Glomerular visceral epithelial cell (primary cell): ENCODE measurements around the gene MMP24.
"Not testable (repeated sequence)": the region's sequence is repeated elsewhere in the genome, so short reads cannot be mapped to it uniquely, and the experiment has no call there.

Source experiments
- DNase-seq: peaks from one replicate; pipeline ENCODE4 v3.0.0-alpha.2; 2016; ENCODE audit errors: extremely low spot score

Gene MMP24

DNA sequence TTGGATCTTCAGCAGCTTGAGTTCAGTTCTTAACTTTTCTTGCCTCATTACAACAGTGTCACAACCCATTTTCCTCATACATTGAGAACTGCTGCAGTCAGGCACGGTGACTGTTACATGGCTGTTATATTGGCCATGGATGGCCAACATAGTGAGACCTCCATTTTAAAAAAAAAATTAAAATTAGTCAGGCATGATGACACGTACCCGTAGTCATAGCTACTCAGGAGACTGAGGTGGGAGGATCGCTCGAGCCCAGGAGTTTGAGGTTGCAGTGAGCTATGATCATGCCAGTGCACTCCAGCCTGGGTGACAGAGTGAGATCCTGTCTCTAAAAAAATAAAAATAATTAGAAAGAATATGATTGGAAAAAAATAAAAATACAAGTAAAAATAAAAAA, 9.9 kb upstream of the MMP24 start:
- peak; percentile 57 for DNase-seq

DNA sequence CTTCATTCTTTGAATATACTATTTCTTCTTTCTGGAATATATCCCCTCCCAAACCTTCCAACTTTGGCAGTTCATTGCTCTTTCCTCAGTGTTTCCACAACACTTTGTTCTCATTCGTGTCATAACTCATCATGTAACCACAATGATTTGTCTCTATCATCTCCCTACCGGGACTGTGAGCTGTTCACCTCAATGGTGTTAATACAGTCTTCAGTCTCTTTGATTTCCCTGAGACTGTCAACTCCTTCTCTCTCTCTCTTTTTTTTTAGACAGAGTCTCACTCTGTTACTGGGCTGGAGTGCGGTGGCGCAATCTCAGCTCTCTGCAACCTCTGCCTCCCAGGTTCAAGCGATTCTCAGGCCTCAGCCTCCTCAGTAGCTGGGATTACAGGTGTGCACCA, 2.5 kb upstream of the MMP24 start:
- no peak for DNase-seq

DNA sequence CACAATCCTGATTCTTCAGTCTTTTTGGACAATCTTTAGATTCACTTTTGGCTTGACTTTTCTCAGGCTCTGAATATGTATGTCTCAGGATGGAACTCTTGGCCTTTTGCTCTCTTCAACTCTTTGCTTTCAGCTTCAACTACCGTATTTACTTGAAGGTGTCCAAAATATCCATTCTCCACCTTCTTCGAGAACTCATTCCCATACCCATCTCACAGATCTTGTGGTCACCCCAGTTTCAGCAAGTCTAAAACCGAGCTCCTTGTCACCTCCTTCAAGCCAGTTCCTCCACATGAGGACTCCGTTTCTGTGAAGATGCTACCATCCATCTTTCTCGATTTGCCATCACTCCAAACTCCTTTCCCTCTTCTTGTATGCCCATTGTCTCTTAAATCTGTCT, 2.0 kb upstream of the MMP24 start:
- no peak for DNase-seq

DNA sequence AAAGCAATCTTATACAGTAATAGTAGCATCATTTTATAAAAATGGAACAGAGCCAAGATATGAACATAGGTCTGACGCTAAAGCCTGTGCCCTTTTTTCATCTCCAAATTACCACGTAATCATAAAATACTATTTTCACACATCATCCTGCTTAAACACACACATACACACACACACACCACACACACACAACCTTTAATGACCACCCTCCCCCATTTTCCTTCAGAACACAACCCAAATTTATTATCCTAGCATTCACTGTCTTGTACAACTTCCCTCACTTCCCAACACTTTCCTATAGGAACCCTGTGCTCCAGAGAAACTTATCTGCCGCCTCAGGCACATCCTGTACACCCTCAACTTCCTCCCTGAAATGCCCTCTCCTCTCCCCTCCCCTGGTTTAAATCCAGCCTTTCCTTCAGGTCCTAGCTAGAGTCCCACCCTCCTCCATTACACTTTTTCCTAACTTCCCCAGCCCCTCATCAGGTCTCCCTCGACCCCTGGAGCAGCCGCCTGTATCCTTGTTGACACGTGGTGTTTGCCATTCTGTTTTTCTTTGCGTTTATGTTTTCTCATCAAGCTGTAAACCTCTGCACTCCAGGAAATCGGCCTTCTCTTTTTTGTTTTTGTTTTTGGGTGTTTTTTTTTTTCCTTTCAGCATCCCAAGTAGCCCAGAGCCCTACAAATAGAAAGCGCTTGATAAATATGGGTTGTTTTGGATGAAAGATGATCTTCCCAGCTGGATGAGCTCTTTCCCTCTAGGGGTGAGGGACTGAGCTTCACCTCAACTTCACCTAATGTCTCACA, 968 bp upstream of the MMP24 start:
- DNase-seq, result no peak

DNA sequence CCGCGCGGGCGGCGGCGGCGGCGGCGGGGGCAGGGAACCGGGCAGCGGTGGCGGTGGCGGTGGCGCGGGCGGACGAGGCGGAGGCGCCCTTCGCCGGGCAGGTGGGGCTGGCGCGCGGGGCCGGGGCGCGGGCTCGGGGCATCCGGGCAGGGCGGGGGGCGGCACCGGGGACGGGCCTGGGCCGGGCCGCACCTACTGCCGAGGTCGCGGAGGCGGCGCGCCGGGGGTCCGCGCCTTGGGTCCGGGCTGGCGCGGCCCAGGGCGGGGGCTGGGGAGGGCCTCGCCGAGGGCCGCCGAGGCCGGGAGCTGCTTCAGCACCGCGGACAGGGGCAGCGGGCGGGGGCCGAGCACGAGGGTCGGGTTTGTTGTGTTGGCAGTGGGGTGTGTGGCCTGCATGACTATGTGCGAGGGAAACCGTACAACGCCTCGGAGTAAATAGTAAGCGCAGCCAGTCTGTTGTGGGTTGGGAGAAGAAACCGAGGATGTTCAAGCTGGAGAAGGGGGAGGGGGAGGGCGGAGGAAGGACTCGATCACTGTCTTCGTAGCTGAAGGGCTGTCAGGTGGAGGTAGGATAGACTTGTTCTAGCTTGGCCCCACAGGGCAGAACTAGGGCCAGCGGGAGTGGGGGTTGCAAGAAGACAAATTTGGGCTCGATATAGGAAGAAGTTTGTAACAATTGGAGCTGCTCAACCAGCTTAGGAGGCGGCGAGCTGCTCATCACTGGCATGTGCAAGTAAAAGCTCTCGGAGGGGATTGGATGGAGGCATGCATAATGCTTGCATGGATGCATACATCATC, 593 bp downstream of the MMP24 start:
- DNase-seq, result peak; percentile 67

DNA sequence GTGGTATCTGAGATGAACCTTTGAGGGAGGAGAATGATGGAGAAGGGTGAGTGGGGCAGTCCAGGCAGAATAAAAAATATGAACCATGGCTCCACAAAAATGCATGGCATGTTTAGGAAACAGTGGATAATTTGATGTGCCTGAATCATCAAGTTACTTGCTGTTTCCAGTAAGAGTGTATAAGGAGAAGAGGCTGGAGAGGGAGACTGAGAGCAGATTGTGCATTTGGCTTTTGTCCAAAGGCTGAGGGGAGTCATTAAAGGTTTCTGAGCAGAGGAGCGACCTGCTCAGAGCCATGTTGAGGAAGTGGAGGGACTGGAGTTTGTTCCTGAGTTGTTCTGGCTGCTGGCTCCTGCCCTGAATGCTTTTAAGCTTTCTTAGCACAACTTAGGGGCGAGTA, 6.1 kb downstream of the MMP24 start:
- peak; percentile 75 for DNase-seq

DNA sequence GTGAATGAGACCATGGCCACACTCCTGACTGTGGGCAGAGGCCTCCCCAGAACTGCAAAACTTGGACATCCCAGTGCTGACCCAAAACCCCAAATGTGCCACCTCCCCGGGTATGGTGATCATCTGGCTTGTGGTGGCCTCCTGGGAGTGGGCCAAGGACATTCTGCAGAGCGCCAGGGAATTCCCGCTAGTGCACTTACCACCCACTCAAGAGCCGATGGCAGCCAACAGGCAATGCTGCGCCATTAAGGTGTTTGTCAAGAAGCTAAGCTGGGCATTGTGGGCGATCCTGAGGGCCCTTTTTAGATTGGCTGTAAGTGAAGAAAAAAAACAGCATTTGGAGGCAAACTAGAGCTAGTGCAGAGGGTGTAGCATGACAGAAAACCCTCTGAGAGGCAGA, 9.4 kb downstream of the MMP24 start:
- no peak for DNase-seq

DNA sequence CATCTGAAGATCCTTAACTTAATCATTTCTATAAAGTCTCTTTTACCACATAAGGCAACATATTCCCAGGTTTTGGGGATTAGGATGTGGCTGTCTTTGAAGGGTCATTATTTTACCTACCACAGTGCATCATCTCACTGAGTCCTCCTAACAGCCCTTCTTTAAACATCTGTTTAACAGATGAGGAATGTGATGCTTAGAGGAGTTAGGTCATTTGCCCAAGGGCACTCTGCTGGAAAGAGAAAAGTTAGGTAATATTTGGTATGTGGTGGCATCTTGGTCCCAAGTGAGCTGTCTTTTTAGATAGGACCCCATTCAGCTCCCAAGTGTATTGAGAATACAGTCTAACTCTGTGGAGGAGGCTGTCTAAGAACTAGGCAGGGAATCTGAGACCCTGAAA, 11.0 kb downstream of the MMP24 start:
- no peak for DNase-seq

DNA sequence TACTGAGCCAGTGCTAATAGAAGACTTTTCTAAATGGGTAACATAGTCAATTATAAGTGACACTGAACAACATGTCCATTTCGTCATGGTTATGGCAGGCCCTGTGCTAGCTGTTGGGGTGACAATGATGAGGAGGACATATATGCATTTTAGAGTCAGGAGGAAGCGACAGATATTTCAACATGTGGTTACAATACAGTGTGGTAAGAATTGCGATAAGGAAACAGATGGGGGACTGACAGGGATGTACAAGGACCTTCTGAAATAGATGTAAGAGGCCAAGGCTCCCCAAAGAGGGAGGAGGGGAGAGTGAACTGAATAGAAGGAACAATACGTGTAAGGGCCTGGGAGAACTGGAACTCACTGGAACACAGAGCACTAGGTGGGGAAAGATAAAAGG, 11.7 kb downstream of the MMP24 start:
- no peak for DNase-seq

DNA sequence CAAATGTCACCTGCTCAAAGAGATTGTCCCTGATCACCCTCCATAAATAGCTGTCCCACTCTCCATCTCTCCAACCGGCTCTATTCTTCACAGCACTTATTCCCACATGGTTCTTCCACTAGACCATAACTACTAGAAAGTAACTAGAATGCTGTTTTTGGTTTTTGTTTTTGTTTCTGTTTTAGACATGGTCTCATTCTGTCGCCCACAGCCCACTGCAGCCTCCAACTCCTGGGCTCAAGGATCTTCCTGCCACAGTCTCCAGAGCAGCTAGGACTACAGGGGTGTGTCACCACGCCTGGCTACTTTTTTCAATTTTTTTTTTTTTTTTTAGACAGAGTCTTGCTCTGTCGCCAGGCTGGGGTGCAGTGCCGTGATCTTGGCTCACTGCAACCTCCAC, 12.2 kb downstream of the MMP24 start:
- DNase-seq, result no peak

DNA sequence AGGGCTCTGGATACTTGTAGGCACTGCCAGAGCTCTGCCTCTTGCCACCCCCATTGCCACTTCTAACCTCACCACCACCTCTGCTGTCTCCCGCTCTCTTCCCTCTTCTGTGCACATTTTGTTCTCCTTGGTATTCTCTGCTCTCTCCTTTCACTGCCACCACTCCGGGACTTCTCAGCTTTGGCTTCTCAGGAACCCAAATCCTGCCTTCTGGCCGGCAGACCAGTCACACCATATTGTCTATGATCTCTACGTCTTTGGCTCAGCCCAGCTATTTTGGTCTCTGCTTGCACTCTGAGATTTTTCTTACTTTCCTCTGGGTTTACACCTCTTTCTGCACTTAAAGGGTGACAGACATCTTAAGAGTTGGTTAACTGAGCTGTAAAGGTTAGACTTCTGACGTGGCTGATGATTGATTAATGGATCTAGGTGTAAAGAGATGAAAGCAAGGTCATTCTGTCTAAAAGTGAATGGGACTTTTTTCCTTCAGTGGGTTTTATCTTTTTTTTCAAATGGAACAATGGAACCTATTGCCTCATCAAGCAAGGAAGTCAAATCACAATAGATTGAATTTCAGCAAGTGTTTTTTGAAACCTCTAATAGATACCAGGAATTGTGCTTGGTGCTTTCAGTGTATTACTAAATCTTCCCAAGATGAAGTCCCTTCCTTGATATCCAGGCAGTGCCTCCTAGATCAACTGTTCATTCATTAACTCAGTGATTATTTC, 13.8 kb downstream of the MMP24 start:
- no peak for DNase-seq

DNA sequence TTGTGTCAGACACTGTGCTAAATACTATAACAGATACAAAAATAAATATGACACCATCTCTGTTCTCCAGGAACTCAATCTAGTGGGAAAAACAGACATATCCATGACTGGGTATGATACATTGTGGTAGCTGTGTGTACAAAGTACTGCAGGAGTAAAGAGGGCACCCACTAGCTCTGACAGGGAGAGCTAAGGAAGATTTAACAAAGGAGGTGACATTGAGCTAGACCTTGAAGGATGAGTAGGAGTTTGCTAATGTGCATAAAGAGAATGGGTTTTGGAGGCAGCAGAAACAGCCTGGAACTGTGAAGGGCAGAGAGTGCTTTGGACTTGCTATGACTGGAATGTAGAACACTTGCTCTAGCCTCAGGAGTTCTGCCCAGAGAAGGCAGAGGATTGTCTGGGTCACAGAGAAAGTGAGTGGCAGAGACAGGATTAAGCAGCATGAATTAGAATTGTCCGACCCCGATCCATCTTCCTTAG, 14.4 kb downstream of the MMP24 start:
- peak; percentile 27 for DNase-seq

DNA sequence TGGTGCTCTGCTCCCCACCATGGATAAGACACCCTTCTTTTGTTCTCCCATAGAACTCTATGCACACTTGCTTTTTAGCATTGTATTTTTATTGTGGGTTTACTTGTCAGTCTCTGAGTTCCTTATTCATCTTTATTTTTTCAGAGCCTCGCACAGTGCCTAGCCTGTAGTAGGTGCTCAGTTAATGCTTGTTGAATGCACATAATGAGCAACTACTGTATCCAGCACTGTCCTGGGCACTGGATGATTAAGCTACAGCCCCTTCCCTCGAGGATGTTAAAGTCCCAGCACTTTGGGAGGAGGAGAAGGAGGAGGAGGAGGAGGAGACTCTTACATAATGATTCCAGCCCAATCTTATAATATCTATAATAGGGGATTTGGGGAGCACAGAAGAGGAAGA, 16.8 kb downstream of the MMP24 start:
- DNase-seq, result no peak

DNA sequence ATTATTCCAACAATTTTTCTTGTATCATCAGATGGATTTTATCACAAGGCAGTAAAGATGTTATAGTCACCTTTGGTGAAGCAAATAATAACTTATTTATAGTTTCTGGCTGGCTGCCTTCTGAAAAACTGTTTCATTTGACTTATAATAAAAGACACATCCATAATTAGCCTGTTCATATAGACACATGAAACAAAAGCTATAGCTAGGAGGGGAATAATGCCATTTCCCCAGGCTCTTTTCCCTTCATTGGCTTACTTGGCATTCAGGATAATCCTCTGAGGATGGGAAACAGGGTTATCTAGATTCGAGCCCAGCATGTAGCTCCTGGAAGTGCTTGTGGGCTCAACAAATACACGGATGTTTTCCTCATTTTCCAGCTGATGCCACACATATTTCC, 17.5 kb downstream of the MMP24 start:
- DNase-seq, result no peak

DNA sequence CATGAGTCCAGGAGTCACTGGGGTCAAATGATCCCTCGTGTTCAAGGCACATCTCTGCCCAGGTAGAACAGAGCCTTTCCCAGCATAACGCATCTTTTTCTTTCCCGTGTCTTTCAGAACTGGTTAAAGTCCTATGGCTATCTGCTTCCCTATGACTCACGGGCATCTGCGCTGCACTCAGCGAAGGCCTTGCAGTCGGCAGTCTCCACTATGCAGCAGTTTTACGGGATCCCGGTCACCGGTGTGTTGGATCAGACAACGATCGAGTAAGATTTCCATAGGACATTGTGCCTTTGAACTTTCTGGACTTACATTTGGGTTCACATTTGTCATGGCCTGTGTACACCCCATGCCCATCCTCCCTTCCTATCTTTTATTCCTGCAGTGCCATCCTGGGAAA, 20.2 kb downstream of the MMP24 start:
- no peak for DNase-seq

DNA sequence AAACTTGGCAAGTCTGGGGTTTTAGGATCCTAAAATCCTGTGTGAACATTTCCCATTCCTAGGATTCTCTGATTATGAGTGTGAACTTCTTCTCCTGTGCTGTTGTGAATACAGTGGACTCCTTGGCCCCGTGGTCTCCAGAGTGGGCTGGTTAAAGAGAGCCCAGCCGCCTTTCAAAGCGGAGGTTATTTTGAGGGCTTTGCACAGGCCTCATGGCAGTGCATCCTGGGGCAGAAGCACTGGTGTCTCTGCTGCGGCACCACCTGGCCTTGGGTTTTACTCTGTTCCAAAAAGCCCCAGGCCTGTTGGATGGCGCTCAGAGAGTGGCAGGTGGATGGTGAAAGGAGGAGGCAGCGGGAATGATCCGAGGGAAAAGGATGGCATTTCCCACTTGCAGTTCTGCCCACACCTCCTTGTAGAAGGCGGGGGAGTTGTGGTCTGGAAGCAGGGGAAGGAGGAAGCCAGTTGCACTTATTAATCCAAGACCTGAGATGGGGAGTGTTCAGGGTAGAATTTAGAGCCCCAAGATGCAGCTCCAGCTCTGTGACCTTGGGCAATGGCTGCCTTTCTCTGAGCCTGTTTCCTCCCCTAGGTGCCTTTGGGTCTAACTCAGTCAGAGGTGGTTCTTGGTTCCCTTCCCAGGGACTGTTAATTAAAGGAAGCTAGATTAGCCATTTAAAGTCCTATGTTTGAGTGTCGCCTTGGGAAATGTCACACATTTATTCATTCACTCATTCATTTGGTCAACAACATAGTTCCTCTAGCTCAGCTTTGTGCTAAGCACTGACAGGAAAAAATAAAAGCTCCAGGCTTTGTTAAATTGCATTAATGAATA, 22.4 kb downstream of the MMP24 start:
- no peak for DNase-seq

DNA sequence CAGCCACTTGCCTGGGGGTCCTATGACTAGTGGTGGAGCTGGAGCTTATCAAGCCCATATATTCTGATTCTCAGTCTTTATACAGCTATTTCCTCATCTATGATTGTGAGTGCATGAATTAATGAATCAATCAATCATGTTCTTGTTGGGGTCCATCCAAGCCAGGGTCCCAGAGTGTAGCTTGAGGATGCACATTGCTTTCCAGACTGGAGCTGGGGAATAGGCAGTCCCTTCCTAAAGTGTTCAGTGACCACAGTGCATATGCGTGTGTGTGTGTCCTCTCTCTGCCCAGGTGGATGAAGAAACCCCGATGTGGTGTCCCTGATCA, 25.1 kb downstream of the MMP24 start:
- DNase-seq, result no peak

DNA sequence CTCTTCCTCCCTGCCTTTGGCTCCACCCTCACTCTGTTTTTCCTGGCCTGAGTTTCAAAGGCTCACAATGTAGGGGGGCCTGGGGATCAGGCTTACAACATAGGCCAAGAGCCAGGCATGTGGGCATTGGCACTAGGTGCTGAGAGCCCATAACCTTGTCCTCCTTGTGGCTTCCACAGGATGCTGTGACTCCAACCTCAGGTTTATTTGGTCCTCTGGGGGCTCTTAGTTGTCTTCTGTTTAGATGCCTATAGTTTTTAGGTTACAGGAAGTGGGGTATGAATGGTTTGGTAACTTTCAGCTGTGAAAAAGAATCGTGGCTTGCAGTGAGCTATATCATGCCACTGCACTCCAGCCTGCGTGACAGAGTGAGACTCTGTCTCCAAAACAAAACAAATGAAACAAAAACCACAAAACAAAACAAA, 25.6 kb downstream of the MMP24 start:
- no peak for DNase-seq

DNA sequence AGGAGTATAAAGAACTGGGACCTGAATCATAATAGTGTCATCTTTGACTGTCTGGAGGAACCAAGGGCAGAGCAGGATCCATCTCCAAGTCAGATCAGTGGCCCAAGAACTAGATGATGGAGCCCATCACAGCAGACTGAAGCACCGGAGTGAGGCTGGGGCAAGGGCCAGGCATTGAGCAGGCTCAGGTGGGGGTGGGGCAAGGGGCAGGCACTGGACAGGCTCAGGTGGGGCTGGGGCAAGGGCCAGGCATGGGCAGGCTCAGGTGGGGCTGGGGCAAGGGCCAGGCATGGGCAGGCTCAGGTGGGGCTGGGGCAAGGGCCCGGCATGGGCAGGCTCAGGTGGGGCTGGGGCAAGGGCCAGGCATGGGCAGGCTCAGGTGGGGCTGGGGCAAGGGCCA, 26.1 kb downstream of the MMP24 start:
- DNase-seq, result not testable (repeated sequence)

DNA sequence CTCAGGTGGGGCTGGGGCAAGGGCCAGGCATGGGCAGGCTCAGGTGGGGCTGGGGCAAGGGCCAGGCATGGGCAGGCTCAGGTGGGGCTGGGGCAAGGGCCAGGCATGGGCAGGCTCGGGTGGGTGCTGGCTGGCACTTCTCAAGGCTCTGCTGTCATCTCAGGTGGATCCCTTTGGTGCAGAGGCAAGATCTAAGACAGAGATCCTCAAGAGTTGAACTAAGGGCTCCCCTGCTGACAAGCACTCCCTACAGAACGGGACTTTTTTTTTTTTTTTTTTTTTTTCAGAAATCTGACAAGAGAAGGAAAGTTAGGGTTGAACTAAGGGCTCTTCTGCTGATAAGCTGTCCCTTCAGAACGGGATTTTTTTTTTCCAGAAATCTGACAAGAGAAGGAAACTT, 26.5 kb downstream of the MMP24 start:
- no peak for DNase-seq

DNA sequence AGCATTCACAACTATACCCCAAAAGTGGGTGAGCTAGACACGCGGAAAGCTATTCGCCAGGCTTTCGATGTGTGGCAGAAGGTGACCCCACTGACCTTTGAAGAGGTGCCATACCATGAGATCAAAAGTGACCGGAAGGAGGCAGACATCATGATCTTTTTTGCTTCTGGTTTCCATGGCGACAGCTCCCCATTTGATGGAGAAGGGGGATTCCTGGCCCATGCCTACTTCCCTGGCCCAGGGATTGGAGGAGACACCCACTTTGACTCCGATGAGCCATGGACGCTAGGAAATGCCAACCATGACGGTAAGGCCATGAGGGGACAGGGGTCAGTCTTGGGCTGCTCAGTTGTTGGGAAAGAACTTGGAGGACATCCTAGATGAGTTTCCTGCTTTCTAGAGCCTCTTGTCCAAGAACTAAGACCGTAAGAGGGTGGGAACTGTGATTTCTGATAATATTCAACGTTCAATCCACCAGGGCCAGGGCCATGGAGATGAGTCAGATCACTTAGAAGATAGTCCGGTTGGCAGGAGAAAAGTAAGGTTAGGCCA, 28.0 kb downstream of the MMP24 start:
- no peak for DNase-seq
